ENCODE results near the gene PYCR2.
"Not testable (repeated sequence)": the region's sequence is repeated elsewhere in the genome, so short reads cannot be mapped to it uniquely, and the experiment has no call there.

Gene PYCR2

DNA sequence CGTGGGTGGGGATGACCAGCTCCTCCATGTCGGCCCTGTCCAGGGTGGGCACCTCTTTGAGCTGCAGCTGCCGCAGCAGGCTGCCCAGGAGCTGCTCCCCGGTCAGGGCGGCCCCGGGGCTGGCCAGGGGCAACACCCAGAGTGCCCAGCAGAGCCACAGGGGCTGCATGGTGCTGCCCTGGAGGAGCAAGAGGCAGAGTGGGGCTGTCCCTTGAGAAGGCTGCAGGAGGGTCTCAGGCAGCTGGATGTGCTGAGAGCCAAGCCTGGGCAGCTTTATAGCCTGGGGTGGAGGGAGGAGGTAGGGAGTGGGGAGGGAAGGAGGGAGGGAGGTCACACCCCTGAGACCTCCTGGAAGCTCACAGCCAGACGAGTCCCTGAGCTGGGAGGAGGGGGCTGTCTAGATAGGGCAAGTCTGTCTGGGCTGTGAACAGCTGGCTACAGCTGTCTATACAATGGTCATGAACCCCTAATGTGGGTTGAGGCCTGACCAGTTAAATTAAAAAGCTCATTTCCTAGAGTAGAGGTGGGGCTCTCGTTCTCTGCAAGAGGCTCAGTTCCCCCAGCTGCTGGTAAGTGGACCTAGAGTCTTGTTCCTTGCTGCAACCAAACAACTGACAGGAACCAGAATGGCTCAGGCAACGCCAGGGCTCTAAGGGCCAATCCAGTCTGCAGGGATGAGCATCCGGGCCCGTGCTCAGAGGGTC lies 35.0 kb downstream of the PYCR2 start, which contains the start of gene LEFTY1:
Gene LEFTY1 (minus strand): TSS at position 249 of the 704 bp plus-strand sequence. CDS start 80 bp downstream, at position 169.
- DNase-seq = no peak

DNA sequence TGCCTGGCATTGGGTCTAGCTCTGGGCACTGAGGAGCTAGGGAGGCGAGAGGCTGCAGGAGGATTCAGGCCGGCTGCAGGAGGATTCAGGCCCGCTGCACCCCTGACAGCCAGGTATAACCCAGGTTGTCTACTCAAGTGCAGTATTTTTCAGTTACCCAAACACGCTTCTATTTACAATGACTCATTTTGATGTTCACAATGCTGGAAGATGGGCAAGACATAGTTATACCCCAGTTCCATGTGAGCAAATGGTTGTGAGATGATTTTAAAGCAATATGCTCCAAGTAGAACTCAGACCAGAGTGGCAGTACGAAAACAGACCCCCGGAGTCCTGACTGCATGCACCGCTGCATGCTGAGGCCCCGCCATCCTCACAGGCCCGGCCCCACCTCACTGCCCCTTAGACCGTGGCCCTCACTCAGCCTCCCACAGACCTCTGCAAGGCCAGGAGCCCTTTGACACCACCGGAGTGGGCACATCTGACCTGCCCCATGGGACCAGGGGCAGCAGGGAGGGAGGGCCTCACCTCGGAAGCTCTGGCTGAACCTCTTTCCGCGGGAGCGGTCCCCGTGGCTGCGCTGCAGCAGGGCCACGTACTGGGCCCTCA lies 35.7 kb downstream of the PYCR2 start:
- DNase-seq = no peak

DNA sequence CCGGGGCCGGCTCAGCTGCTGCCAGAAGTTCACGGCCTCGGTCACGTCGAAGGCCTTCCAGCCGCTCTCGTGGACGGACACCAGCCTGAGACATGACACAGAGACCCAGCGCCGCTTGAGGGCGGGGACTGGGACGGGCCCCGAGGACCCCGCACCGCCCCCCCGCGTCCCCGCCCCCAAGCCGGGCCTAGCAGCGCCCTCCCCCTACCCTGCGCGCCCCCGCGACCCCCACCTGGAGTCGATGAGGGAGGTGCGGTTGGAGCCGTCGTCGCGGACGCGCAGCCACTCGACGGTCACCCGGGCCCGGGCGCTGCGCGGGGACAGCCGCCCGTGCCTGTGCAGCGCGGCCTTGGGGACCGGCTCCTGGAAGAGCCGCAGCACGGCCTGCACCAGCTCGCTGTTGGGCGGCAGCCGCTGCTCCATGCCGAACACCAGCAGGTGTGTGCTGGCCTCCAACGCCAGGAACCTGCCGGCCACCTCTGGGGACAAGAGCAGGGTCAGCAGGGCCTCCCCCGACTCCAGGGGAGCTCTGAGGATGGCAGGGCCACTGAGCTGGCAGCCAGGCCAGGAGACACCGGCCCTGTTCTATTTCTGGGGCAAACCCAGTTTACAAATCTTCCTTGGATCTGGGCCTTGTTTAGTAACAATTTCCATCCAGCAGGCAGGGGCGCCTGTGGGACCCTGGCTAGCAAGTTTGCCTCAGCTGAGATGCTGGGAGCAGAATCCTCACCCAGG lies 36.3 kb downstream of the PYCR2 start:
- not testable (repeated sequence) for DNase-seq

DNA sequence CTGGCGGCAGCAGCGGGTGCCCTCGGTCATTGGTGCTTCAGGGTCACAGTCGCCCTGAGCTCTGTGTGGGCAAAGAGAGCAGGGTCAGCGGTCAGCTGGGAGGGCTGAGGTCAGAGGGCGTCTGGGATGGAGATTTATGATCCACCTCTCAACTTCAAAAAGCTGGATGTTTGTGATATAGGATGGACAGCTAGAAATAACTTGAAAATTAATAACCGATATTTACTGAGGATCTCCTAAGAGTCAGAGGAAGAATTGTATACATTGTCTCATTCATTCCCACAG lies 37.1 kb downstream of the PYCR2 start:
- DNase-seq = no peak

DNA sequence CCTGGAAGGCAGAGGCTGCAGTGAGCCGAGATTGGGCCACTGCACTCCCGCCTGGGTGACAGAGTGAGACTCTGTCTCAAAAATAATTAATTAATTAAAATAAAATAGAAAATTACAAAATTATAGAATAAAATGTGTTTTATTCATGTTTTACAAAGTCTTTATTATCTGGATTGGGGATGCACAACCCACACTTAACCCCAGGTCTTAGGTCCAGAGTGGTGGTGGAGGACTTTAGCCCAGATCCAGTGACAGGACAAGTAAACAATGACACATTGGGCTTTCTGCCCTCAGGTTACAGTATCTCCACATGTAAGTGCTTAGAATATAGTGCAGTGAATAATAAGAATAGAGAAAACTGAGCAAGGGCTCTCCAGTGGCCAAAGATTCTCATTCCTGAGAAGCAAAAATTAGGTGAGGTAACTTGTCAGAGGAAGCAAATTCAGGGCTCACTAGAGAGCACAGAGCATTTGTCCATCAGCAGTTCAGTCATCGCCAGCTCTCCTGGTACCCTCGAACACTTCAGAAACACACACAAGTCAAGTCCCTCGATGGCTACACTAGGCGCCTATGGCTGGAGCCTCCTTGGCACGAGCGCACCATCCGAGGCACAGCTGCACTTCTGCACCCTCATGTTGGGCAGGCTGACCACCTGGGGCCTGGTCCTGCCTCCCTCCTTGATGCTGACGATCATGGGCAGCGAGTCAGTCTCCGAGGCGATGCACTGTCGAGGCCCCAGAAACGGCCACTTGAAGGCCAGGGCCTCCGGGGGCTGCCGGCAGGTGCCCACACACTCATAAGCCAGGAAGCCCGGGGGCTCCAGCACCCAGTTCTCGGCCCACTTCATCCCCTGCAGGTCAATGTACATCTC lies 37.7 kb downstream of the PYCR2 start:
- no peak for DNase-seq

DNA sequence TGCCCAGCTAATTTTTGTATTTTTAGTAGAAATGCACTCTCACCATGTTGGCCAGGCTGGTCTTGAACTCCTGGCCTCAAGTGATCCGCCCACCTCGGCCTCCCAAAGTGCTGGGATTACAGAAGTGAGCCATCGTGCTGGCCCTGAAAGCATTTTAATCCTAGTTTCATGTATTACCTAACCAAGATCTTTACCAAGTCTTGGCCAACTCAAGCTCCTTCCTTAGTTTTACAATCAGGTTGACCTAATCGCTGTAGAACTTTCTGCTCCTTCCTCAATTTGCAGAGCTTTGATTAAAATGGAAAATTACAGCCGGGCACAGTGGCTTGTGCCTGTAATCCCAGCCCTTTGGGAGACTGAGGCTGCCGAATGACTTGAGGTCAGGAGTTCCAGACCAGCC lies 38.7 kb downstream of the PYCR2 start:
- DNase-seq = no peak

DNA sequence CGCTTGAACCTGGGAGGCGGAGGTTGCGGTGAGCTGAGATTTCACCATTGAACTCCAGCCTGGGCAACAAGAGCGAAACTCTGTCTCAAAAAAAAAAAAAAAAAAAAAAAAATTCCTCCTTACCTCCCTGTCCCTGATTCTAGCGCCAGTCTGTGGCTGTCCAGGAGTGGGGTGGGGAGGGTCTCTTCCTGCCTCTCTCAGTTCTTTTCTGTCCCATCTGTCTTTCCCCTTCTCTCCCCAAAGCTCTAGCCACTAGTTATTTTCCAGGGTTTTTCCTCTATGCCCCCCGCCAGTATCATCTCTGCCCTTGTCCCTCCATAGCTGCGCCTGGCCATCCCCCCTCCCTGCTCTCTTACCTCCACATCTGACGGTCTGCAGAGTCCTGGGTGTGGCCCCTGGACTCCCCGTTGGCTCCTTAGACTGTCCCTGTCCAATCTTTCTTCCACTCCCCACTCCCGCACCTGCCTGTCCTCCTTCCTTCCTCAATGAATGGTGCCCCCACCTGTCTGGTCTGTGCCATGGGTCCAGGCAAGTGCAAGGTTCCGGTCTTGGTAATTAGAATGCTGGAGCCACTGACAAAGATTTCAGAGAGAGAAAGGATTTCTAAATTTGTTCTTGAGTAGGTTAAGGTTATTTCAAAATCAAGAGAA lies 40.3 kb downstream of the PYCR2 start:
- no peak for DNase-seq

DNA sequence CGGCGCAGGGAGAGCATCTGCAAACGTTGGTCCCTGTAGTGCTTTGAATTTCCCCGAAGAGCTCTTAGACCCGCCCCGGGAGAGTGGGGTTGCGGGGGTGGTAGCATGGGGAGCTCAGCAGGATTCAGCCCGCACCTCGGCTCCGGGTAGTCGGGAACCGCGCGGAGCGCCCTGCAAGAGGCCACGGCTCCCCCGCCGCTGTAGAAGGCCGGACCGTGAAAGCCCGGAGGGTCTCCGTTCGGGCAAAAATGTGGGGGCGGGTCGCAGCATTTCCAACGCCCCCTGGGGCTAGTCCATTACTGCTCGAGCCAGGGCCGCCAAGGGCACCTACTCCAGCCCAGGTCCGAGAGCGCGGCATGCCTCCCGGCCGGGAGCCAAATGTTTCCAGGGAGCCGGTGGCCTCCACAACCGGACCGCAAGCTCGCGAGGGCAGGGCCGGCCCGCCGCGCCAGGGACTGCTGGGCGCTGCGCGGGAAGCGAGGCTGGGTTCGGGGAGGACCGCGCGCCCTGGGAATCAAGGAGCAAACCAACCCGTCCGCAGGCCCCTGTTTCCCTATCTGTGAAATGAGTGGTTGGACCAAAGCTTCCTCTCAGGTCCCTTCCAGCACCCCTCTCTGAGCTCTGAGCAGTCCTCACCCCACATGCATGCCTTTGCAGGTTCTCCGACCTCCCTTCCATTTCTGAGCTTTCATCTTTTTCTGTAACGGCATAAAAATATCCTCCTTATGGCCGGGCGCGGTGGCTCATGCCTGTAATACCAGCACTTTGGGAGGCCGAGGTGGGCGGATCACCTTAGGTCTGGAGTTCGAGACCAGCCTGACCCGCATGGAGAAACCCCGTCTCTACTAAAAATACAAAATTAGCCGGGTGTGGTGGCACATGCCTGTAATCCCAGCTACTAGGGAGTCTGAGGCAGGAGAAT lies 41.1 kb downstream of the PYCR2 start:
- DNase-seq = no peak

DNA sequence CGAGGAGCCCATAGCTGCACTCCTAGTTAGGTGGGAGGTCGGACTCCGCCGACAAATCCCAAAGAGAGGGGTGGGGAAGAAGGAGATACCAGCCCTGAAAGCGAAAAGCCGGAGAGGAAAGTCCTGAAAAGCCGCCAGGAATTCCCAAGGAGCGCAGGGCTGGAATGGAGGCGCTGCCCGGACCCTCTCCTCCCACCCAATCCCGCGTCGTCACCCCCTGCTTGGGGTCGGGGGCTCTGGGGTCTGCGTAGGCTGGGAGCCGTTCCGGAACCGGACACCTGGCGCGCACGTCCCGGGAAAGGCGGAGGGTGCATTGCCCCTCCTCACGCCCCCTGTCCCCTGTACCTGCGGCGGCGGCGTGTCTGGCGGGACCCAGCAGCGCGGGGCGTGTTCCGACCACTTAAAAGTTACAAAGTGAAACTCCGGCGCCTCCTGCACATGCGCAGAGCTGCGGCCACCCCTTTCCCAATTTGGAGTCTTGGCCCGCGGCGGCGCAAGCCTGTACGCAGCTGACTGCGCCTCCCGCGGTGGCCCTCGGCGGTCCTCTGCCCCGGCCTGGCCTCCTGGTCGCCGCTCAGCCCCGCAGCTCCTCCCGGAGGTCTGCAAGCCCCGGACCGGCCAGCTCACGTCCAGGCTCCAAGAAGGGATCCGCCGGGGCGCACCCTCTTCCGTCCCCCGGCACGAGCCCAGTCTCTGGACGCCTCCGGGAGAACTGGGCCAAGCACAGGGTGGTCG lies 41.9 kb downstream of the PYCR2 start, which contains the start of gene TMEM63A:
Gene TMEM63A (minus strand): TSS at position 422 of the 735 bp plus-strand sequence. CDS start 4,800 bp downstream, outside the sequence.
- DNase-seq = no peak

DNA sequence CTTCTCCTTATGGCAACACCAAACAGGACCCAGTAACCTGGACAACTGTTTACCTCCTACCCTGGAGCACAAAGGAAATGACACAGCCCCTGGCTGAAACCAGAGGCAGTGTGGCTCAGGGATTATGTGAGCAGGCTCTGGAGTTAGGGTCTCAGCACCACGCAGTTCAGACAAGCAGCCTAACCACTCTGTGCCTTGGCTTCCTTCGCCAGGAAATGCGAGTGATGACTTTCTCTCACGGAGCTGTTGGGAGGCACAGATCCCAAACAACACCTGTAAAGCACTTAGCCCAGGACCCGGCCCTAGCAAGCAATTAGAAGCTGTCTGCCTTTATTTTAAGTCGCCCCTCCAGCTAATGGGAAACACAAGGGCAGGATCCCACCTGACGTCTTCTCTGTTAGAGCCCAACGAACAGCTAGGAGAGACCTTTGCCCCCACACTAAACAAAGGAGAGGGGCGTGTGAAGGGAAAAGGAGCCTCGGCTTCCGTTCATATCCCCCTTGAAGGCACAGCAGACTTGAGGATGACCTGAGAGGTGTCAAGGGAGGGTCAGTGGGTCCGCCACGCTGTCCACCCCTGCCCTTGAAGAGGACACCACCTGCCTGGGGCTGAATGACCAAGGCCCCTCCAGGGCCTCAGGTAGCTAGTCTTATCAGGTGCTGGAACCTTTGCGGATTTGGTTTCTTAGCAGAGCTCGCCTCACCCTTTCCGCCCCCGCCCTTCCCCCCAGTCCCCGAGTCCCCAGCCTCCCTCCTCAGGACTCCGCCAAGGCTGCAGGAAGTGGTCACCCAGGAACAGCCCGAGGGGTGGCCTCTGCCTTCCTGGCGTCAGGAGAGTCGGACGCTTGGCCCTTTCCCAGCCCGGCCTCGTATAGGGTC lies 42.7 kb downstream of the PYCR2 start:
- DNase-seq = no peak

DNA sequence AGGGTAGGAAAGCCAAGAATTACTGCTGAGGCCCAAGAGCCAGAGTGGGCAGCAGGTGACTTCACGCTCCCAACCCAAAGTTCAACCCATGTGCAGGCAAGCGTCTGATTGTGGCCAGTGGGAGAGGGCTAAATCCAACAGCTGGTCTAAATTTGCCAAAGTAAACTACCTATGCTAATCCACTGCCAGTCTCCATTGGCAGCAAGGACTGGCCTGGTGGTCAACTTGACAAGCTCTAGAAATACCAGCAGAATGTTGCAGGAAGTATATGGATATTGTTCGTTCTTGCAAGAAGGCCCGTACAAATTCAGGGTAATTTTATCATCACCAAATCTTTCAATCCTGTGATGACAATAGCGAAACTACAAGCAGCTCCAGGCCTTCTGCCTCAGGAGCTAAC lies 43.4 kb downstream of the PYCR2 start:
- no peak for DNase-seq

DNA sequence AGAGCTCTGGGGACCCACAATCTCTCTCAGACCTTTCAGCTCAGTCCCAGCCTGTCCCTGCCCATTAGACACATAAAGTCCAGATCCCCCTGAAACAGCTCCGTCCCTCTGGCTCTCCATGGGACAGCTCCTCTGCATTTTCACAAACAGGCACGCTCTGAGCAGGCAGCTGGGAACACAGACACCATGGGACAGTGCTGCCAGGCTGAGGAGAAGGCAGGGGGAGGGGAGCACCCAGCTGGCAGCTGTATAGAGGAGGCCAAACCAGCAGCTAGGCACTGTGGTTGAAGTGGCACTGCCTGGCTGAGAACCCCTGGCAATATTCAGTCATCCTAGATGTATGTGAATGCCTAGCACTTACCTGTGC lies 43.8 kb downstream of the PYCR2 start:
- no peak for DNase-seq

DNA sequence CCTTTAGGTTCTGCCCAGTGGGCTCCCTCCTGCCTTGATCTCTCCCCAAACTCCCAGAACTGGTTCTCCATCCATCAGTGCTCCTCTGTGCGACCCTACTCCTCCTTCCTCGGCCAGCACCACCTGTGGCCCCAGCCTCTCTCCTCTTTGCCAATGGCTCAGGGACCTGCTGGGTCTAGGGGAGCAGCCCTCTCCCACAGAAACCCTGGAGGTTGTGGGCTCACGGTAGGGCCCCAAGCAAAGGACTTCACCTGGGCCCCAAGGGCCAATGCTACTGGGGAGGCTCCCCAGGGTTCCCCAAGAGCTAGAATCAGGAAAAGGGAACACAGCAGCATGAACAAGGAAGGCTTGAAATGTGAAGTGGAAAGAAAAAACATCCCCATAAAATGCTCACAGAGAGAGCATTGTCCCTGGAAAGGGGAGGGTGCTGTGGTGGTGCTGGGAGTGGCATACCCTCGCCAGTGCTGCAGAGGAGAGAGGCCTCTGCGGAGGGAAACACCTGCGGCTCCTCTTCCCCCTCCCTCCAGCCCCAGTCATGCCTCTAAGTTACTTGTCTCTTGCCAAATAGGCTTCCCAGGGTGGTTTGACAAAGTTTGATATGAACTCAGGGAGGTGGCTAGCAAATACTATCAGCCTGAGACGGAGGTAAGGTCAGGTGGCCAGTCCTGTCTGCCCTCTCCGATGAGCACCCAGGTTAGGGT lies 44.4 kb downstream of the PYCR2 start:
- DNase-seq = no peak

DNA sequence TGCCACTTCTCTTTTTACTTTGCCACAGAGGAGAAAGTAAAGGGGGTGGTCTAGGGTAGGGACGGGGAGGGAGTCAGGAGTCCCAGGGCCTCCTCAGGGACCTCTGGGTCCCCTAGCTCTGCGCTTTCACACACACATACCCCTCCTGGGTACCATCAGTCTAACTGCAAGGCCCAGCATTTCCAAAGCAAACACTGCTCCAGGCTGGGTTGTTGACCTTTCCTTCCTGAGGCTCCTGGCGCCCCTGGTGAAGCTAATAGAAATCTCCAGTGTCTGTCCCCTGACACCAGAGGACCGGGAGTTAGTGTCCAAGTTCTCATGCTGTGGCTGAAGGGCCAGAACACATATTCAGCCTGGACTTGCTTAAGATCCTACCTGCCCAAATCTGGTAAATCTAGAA lies 45.8 kb downstream of the PYCR2 start:
- no peak for DNase-seq

DNA sequence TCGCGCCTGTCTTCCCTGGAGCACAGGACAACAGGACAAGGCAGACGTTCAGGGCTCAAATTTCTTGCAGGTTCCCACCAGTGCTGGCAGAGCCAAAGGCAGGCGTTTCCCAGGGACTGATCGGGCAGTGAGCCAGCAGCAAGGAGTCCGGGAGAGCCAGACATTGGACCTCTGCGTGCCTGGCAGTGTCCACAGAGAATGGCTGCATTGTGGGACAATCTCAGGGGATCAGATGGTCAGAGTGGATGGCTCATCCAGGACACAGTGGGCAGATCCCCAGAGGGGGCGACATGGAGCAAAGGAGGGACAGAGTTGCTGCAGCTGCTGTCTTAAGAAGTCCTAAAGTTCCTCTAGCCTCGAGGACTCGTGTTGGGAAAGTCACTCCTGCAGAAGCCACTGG lies 46.5 kb downstream of the PYCR2 start:
- DNase-seq = peak in 1 of 2 experiments; percentile 19

DNA sequence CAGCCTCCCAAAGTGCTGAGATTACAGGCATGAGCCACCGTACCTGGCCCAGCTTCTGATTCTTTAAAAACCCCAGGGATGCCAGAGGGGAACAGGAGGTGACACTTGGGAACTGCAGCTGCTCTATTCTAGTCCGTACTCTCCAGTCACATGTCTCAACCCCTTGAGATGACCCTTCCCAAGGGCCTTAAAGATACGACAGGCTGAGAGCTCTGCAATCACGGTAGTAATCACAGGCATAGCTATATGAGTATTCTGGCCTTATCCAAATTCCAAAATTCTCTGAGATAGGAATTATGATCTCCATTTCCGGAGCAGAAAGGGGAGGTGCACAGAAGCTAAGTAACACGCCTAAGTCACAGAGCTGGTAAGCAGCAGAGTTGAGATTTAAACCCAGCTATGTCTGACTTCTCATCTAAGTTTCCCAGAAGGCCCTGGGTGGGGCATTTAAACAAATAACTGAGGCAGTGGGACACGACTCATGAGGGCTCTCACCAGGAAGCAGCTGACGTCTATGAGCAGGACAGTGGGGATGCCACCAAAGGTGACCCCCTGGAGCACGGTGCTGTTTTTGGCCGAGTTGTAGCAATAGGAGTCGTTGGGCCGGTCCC lies 47.0 kb downstream of the PYCR2 start:
- DNase-seq = no peak

DNA sequence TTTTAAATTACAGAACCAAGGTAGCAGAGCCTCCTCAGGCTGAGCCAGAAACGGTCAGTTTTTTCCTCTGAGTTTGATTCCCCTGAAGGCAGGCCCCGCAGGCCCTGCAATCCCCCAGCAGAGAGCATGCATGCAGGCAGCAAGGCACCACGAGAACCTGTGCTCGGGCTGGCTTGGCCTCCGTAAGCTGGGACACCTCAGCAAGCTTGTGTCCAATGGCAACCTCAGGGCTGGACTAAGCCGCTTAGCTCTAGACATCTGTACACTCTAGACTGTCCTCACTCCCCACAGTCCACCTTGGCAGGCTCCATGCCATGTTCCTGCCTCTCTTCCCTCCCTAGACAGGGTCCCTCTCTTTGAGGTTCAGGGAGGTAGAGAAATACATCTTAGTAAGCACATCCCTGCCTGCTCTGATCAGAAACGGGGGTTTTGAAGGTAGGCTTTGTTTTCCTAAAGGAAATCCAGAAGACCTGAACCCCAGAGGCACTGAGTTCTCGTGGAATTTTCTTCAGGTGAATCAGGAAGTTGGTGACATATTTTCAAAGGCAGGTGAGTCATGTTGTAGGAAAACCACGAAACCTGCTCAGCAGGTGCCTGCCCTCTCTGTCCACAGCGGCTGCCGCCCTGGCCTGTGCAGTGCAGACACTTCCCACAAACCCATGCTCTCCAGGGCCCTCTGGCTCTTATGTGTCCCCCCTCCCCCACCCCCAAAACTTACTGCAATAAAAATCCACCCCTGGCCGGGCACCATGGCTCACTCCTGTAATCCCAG lies 48.8 kb downstream of the PYCR2 start:
- DNase-seq = no peak

DNA sequence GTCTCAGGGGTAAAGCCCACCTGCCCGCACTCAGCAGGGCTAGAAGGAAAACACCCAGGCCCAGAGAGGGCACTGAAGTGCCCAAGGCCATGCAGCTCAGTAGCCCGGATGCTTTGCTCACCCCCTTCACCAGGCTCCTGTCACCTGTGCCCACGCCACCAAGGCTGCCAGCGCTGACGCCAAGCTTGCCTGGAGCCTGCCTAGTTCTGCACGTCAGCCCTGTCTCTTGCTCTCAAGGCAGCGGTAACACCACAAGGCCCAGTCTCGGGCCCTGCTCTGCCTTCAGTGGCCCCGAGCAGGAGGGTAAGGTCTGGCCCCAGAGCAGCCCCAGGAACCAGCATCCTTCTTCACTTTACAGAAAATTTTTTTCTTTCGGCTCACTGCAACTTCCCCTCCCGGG lies 49.6 kb downstream of the PYCR2 start:
- no peak for DNase-seq

Measured in NCI-H1930 (cell line).